Right lobe of liver (tissue), 4 donors: ENCODE data around the gene BICDL1.

Experiments
- CTCF ChIP-seq, 4 donors: fragments of 200-600 bp in 3 of 4; fragments of 450-650 bp in 1 of 4; IDR thresholded peaks; one replicate each; pipeline versions ENCODE4 v1.5.1 to v1.8.0; 2016 to 2022; ENCODE audit warnings: antibody characterized with exemption in 4 of 4, mild to moderate bottlenecking in 2 of 4
- POLR2A ChIP-seq: fragments of 450-650 bp; IDR thresholded peaks from one replicate; pipeline ENCODE4 v1.6.1; 2017; ENCODE audit warnings: antibody characterized with exemption, mild to moderate bottlenecking
- donor health status: DM: no; HTN: no; CAD: no.
- donor health status: DM: no; HTN: no; CAD: no.
- donor health status: DM: no; HTN: yes; CAD: no.

DNA sequence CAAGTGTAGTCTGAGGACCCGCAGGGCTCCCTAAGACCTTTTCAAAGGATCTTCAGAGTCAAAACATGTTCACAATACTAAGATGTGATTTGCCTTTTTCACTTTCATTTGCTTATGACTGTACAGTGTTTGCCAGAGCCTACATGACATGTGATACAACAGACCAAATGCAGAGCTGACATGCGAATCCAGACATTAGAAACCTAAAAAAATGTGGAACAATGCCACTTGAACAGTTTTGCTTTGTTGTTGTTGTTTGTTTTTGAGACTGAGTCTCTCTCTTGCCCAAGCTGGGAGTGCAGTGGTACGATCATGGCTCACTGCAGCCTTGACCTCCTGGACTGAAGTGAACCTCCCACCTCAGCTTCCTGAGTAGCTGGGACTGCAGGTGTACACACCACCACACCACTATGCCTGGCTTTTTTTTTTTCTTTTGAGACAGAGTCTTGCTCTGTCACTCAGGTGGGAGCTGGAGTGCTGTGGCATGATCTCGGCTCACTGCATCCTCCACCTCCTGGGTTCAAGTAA is 132.8 kb downstream of the BICDL1 start:
- TF ChIP-seq CTCF (IDR thresholded peaks at IDR 0.05) = no peak
- TF ChIP-seq POLR2A = no peak
